ENCODE results near the gene DSTN. TPM values are rescaled to one million over a fixed set of nuclear protein-coding genes. Genes with fewer than 3 reads are reported as not detected.
A peak's percentile ranks its signal among the peaks of the same experiment; 100 is the strongest.

Gene DSTN
- total RNA-seq, 1 donor from 2014 or later, result 91.9 TPM

DNA sequence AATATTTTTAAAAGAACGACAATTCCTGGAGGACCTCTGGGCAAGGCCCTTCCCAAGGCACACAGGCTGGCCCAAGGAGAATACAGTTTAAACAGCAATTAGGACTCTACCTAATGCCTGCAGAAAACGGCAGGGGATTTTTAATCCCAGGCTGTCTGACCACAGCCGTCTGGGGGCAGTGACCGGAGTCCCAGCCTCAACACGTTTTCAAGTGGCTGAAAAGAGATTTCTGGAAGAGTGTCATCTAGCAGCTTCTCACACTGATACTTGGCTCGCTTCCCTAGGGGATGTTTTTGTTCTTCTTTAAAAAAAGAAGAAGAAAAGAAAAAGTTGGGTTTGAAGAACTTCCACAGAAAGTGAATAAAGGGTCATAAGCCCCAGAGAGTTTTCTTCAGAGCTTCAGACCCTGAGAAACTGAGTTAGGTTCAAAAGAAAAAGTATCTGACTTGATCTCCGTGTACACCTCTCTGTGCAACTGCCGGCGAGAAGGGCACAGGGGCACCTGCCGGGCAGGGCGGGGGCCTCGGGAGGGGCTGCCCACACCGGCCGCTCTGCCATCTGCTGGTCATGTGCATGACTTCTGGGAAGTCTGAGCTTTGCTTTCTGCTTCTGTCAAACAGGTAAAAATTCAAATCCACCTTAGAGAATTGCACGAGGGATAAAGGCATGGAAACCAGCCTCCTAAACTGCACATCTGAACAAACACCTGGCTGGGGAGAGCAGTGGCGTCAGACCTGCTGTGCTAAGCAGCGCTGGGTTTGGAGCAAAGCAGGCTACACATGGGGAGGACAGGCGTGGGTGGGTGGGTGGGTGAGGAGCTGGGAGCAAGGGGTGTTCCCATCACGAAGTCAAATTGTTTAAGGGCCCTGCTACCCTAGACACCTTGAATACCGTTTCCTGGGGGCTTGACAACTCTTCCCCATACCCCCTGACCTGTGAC is 79.2 kb downstream of the DSTN start:
- Mint-ChIP-seq H3K27ac (ENCODE audit: unreplicated experiment) (peak overlapping the region; percentile 78), H3K27me3 (ENCODE audit: low read depth) (no peaks in the 10 kb centered on the region), H3K4me1 (peaks cover 38% of the 10 kb centered on the region), H3K36me3 (ENCODE audit: low read depth) (peaks cover under 1% of the 10 kb centered on the region), H3K4me3 (no peak overlapping the region), H3K9me3 (no peaks in the 10 kb centered on the region)
- DNase-seq (ENCODE audit: low read depth, low spot score), result no peak
- TF ChIP-seq, protein P1, sequence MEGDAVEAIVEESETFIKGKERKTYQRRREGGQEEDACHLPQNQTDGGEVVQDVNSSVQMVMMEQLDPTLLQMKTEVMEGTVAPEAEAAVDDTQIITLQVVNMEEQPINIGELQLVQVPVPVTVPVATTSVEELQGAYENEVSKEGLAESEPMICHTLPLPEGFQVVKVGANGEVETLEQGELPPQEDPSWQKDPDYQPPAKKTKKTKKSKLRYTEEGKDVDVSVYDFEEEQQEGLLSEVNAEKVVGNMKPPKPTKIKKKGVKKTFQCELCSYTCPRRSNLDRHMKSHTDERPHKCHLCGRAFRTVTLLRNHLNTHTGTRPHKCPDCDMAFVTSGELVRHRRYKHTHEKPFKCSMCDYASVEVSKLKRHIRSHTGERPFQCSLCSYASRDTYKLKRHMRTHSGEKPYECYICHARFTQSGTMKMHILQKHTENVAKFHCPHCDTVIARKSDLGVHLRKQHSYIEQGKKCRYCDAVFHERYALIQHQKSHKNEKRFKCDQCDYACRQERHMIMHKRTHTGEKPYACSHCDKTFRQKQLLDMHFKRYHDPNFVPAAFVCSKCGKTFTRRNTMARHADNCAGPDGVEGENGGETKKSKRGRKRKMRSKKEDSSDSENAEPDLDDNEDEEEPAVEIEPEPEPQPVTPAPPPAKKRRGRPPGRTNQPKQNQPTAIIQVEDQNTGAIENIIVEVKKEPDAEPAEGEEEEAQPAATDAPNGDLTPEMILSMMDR (conservative IDR thresholded peaks at IDR 0.05), result peak; percentile 57

DNA sequence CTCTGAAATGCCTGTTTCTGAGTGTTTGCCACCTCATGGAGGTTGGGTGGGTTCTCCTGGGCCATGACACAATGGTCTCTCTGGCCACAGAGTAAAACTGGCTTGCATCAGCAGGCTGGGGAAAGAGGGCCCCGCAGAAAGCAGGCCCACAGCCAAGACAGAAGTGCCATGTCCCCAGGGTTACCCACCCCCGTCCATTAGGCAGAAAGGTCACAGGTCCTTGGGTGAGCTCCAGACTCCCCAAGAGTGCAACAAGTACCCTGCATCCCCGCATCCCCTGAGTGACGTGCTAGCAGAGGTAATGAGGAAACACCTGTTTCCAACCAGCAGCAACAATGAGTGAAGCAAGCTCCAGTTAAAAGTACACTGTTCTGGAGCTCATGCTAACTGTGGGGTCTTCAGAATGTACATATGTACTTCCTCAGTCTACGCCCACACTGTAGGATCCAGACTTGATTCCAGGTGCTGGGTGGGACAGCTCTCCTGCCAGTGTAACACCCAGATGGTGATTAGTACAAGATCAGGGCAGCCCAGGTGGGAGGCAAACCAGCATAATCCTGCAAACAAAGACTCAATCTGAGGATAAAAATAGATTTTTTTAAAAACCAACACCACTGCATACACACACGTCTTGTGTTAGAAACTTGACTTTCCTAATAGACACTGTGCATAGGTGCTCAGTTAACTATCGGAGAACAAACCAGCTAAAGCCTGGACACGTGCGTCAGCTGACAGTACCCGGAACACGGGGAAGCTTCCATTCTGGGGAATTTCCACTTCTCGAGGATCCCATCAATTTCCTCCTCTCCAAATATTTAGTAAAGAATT is 80.6 kb downstream of the DSTN start:
- DNase-seq (ENCODE audit: low read depth, low spot score), result no peak
- TF ChIP-seq, protein P1 (conservative IDR thresholded peaks at IDR 0.05), result no peak
- Mint-ChIP-seq H3K4me3 (no peak overlapping the region), H3K9me3 (no peaks in the 10 kb centered on the region), H3K36me3 (ENCODE audit: low read depth) (peaks cover 2% of the 10 kb centered on the region), H3K4me1 (peaks cover 31% of the 10 kb centered on the region), H3K27ac (ENCODE audit: unreplicated experiment) (no peak overlapping the region), H3K27me3 (ENCODE audit: low read depth) (no peaks in the 10 kb centered on the region)

DNA sequence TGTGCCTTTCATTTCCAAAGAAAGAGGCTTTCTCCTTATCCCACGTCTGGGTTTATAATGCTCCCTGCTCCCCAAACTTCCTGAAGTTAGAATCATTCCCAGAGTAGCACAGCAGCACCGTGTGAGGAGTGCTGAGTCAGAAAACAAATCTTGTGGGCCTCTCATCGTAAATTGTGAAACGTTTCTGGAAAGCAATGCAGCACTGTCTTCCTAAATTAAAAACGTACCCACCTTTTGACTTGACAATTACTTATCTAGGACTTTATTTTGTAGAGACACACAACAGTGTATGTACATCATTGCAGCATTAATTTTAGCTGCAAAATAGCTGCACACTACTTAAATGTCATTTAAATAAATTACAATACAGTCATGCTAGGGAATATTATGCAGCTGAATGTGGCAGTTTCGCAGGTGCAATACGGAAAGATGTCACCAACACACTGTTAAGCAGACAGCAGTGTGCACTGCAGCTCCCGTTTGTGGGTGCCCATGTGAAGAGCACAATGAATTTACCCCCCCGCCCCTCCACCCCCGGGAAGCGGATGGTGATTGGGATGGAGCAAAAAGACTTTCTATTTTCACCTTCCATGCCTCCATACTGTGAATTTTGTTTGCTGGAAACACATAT is 81.4 kb downstream of the DSTN start:
- Mint-ChIP-seq H3K9me3 (no peaks in the 10 kb centered on the region), H3K4me3 (no peak overlapping the region), H3K27me3 (ENCODE audit: low read depth) (no peaks in the 10 kb centered on the region), H3K36me3 (ENCODE audit: low read depth) (peaks cover 2% of the 10 kb centered on the region), H3K27ac (ENCODE audit: unreplicated experiment) (no peak overlapping the region), H3K4me1 (peaks cover 29% of the 10 kb centered on the region)
- no peak for DNase-seq (ENCODE audit: low read depth, low spot score)
- TF ChIP-seq, protein P1 (conservative IDR thresholded peaks at IDR 0.05), result no peak

DNA sequence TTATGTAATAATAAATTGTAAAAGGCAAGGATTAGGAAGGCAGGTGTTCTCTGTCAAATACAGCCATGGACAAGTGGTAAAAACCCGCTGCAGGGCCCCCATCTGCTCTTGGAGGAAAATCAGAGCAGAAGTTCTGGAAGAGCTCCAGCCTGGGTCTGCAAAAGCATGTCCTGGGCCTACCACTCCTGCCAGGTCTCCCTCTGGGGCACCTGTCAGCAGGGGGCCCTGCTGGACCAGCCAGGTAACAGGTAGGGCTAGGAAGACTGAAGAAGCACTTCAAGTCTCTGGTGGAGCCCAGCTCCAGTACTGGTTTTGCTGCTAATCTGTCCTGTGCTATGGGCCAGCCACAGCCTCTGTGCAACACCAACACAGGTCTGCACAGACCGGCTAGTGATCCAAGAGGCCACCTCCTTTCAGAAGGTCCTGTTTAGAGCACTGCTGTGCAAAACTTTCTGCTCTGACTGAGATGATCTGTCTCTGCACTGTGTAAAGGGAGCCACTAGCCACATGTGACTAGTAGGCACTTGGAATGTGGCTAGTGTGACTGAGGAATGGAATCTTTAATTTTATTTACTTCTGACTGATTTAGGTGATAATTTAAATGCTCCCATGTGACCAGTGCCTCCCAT is 82.0 kb downstream of the DSTN start:
- no peak for DNase-seq (ENCODE audit: low read depth, low spot score)
- peaks cover 2% of the 10 kb centered on the region for H3K36me3 Mint-ChIP-seq (ENCODE audit: low read depth)
- peaks cover 24% of the 10 kb centered on the region for H3K4me1 Mint-ChIP-seq
- no peak overlapping the region for H3K4me3 Mint-ChIP-seq
- H3K27ac Mint-ChIP-seq (ENCODE audit: unreplicated experiment), result no peak overlapping the region
- no peaks in the 10 kb centered on the region for H3K9me3 Mint-ChIP-seq
- TF ChIP-seq, protein P1 (conservative IDR thresholded peaks at IDR 0.05), result no peak
- no peaks in the 10 kb centered on the region for H3K27me3 Mint-ChIP-seq (ENCODE audit: low read depth)

DNA sequence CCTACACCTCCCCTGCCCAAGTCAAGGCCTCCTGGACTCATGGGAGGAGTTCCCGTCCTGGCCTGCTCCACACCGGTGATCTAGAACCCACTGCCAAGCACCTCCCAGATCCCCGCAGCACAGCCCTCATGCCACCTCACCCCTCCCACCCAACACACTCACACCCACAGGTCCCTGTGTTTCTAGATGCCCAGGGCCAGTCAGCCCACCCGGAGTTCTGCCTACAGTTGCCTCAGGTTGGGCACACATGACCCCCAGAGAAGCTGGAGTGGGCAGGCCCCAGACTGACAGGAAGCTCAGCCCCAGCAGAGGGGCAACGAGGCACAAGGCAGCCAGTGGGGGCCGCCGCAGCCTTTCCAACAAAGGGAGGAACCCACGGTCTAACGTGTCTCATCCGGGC is 82.5 kb downstream of the DSTN start:
- Mint-ChIP-seq H3K4me1 (peaks cover 28% of the 10 kb centered on the region), H3K36me3 (ENCODE audit: low read depth) (peaks cover 5% of the 10 kb centered on the region), H3K27ac (ENCODE audit: unreplicated experiment) (no peak overlapping the region), H3K4me3 (no peak overlapping the region), H3K9me3 (no peaks in the 10 kb centered on the region), H3K27me3 (ENCODE audit: low read depth) (no peaks in the 10 kb centered on the region)
- DNase-seq (ENCODE audit: low read depth, low spot score), result no peak
- TF ChIP-seq, protein P1 (conservative IDR thresholded peaks at IDR 0.05), result no peak
